Activated gamma-delta T cell treated with Interleukin-2 at 50 U/mL for 16 hours (primary cell): Measurements from ENCODE around the gene TEX264.

Experiments used
- DNase-seq: peaks from one replicate; pipeline ENCODE4 v3.0.0-alpha.2; 2020

TEX264 gene

GRCh38 chr3:51676102-51676640 is 5.1 kb downstream of the TEX264 start:
- no peak for DNase-seq

GRCh38 chr3:51677358-51677757 is 6.3 kb downstream of the TEX264 start:
- no peak for DNase-seq

GRCh38 chr3:51678186-51678585 is 7.1 kb downstream of the TEX264 start:
- DNase-seq: no peak

- DNase-seq: no peak
Observed at GRCh38 chr3:51678641-51679040, 7.6 kb downstream of the TEX264 start.

- DNase-seq: no peak
Observed at GRCh38 chr3:51679318-51679717, 8.3 kb downstream of the TEX264 start.

GRCh38 chr3:51679777-51680176 is 8.7 kb downstream of the TEX264 start:
- no peak for DNase-seq

GRCh38 chr3:51680196-51680595 is 9.1 kb downstream of the TEX264 start:
- no peak for DNase-seq

GRCh38 chr3:51680663-51681230 is 9.7 kb downstream of the TEX264 start:
- no peak for DNase-seq

GRCh38 chr3:51681453-51681852 is 10.4 kb downstream of the TEX264 start:
- peak; percentile 58 for DNase-seq

- peak; percentile 76 for DNase-seq
Observed at GRCh38 chr3:51682079-51682478, 11.0 kb downstream of the TEX264 start.

GRCh38 chr3:51682526-51682925 is 11.5 kb downstream of the TEX264 start:
- no peak for DNase-seq

- no peak for DNase-seq
Observed at GRCh38 chr3:51683566-51683965, 12.5 kb downstream of the TEX264 start.

GRCh38 chr3:51684971-51685751 is 14.1 kb downstream of the TEX264 start:
- no peak for DNase-seq

- DNase-seq: no peak
Observed at GRCh38 chr3:51686056-51686455, 15.0 kb downstream of the TEX264 start.

- peak; percentile 86 for DNase-seq
Observed at GRCh38 chr3:51686512-51687215, 15.6 kb downstream of the TEX264 start.

- DNase-seq: no peak
Observed at GRCh38 chr3:51687431-51688205, 16.6 kb downstream of the TEX264 start.

- DNase-seq: no peak
Observed at GRCh38 chr3:51688206-51688600, 17.2 kb downstream of the TEX264 start.

GRCh38 chr3:51691021-51691420 is 20.0 kb downstream of the TEX264 start:
- DNase-seq: no peak

GRCh38 chr3:51691949-51692348 is 20.9 kb downstream of the TEX264 start:
- no peak for DNase-seq

- DNase-seq: no peak
Observed at GRCh38 chr3:51692980-51693395, 21.9 kb downstream of the TEX264 start.

GRCh38 chr3:51696954-51697353 is 25.9 kb downstream of the TEX264 start:
- DNase-seq: no peak

GRCh38 chr3:51698209-51698608 is 27.2 kb downstream of the TEX264 start:
- DNase-seq: no peak

- DNase-seq: no peak
Observed at GRCh38 chr3:51700403-51700802, 29.4 kb downstream of the TEX264 start.
